ENCODE results near the gene BRI3.
A peak's percentile ranks its signal among the peaks of the same experiment; 100 is the strongest.

The BRI3 gene

GRCh38 chr7:98251601-98252424 is 29.7 kb upstream of the BRI3 start, which contains the start of gene TECPR1:
TSS of gene TECPR1 (minus strand) at chr7:98252232. CDS start at chr7:98246146, 6,086 bp downstream.
- H3K4me3 ChIP-seq (ENCODE audit: control insufficient read depth, low read depth, low read length) = peak within 1 kb of the TSS; percentile 84
- peak; percentile 84 for DNase-seq (ENCODE audit: low read depth)
- no peak for TF ChIP-seq CTCF (conservative IDR thresholded peaks at IDR 0.05; ENCODE audit: control insufficient read depth, insufficient read depth, low read depth, low read length)

GRCh38 chr7:98252425-98253054 is 28.9 kb upstream of the BRI3 start:
- peak; percentile 7 for DNase-seq (ENCODE audit: low read depth)
- H3K4me3 ChIP-seq (ENCODE audit: control insufficient read depth, low read depth, low read length) = peak overlapping the region; percentile 84
- no peak for TF ChIP-seq CTCF (conservative IDR thresholded peaks at IDR 0.05; ENCODE audit: control insufficient read depth, insufficient read depth, low read depth, low read length)

- TF ChIP-seq CTCF (conservative IDR thresholded peaks at IDR 0.05; ENCODE audit: control insufficient read depth, insufficient read depth, low read depth, low read length) = no peak
- DNase-seq (ENCODE audit: low read depth) = no peak
- H3K4me3 ChIP-seq (ENCODE audit: control insufficient read depth, low read depth, low read length) = no peak overlapping the region
Observed at GRCh38 chr7:98254516-98254915, 27.0 kb upstream of the BRI3 start.

- no peak for DNase-seq (ENCODE audit: low read depth)
- no peak for TF ChIP-seq CTCF (conservative IDR thresholded peaks at IDR 0.05; ENCODE audit: control insufficient read depth, insufficient read depth, low read depth, low read length)
Observed at GRCh38 chr7:98254951-98255610, 26.4 kb upstream of the BRI3 start.

GRCh38 chr7:98256431-98256830 is 25.1 kb upstream of the BRI3 start:
- no peak for TF ChIP-seq CTCF (conservative IDR thresholded peaks at IDR 0.05; ENCODE audit: control insufficient read depth, insufficient read depth, low read depth, low read length)
- H3K4me3 ChIP-seq (ENCODE audit: control insufficient read depth, low read depth, low read length) = no peak overlapping the region
- no peak for DNase-seq (ENCODE audit: low read depth)

More at GRCh38 chr7:98254951-98255610, 26.4 kb upstream of the BRI3 start:
- no peak overlapping the region for H3K4me3 ChIP-seq (ENCODE audit: control insufficient read depth, low read depth, low read length)

DNA sequence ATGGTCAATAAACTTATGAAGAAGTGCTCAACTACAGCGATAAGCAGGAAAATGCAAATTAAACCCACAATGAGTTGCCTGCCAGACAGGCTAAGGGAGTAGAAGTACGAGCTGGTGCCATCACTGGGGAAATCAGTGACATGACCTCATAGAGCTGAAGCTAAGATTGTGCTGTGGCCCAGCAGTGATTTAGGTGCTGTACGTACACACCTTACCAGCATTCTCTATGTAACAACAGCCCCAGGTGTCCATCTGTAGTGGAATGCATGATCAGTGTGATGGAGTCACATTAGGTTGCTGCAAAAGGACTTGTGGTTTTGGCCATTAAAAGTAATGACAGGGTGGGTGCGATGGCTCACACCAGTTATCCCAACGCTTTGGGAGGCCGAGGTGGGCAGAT is 23.8 kb upstream of the BRI3 start:
- no peak overlapping the region for H3K4me3 ChIP-seq (ENCODE audit: control insufficient read depth, low read depth, low read length)
- TF ChIP-seq CTCF (conservative IDR thresholded peaks at IDR 0.05; ENCODE audit: control insufficient read depth, insufficient read depth, low read depth, low read length) = no peak
- DNase-seq (ENCODE audit: low read depth) = no peak

Data from fibroblast of mammary gland (primary cell).